EL (cell line): ENCODE data around the gene C1orf141.
"Not testable (repeated sequence)": the region's sequence is repeated elsewhere in the genome, so short reads cannot be mapped to it uniquely, and the experiment has no call there.

Source experiments
- DNase-seq: peaks from one replicate; pipeline ENCODE4 v3.0.0-alpha.2; 2016

C1orf141 gene

DNA sequence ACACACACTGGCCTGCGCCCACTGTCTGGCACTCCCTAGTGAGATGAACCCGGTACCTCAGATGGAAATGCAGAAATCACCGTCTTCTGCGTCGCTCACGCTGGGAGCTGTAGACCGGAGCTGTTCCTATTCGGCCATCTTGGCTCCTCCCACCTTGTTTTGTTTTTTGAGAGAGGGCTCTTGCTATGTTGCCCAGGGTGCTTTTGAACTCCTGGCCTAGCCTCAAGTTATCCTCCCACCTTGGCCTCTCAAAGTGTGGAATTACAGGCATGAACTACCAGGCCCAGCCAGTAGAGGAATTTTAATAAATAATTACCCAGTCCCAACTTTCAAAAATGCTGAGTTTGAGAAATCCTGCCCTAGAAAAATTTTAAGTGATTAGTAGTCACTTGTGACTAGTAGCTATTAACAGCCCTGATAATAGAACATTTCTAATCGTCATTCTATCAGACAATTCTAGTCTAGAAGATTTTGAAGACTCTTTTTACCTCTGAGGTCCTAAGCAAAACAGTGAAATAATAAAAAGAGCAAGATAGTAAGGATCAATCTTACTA, 49.9 kb downstream of the C1orf141 start:
- DNase-seq: no peak

DNA sequence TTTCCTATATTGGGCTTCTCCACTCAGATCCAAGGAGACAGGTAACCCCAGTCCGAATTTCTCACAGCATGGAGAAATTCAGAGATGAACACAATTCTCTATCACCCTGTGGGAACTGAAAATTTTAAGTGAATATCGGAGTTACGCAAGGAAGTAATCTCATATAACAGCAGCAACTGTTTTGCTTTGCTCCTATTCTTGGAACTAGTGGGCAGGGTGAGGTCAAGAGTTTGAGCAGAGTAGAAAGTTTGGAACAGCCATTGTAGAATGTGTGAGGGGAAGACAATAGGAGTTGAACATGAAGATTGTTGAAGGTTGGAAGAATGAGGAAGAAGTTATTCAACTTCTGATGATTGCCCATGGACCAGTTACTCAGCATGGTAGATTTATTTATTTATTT, 56.5 kb downstream of the C1orf141 start:
- no peak for DNase-seq

DNA sequence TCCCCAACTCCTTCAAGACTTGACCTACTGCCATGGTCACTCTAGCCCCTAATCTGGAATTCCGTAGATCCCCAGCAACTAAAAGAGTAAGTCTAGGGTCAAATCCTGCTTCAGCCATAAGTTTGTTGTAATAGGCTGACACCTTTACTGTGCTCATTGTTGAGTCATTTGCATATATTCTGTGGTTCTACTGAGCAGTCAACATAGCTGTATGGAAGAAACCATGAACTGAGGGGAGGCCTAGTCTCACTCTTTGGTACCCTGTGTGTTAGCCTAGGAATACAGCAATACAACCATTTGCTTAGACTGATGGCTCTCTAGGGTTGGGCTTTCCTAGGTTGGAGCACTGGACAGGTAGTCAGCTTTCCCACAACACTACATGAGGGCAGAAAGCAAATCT, 57.2 kb downstream of the C1orf141 start:
- DNase-seq: no peak

DNA sequence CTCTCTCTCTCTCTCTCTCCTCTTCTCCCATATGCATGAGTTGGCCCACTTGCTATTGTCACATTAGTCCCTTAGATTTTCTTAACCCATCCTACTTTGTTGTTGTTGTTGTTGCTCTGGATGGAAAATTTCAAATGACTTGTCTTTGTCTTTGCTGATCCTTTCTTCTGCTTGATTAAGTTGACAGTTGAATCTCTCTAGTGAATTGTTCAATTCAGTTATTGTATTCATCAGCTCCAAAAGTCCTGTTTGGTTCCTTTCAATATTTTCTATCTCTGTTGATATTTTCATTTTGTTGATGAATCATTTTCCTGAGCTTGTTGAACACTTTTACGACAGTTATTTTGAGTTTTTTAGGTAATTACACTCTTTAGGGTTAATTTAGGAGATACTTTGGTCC, 62.0 kb downstream of the C1orf141 start:
- DNase-seq: no peak

DNA sequence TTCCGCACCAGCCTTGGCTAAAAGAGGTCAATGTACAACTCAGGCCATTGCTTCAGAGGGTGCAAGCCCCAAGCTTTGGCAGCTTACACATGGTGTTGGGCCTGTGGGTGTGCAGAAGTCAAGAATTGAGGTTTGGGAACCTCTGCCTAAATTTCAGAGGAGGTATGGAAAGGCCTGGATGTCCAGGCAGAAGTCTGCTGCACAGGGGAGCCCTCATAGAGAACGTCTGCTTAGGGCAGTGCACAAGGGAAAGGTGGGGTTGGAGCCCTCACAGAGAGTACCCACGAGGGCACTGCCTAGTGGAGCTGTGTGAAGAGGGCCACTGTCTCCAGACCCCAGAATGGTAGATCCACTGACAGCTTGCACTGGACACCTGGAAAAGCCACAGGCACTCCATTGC, 67.1 kb downstream of the C1orf141 start:
- not testable (repeated sequence) for DNase-seq

DNA sequence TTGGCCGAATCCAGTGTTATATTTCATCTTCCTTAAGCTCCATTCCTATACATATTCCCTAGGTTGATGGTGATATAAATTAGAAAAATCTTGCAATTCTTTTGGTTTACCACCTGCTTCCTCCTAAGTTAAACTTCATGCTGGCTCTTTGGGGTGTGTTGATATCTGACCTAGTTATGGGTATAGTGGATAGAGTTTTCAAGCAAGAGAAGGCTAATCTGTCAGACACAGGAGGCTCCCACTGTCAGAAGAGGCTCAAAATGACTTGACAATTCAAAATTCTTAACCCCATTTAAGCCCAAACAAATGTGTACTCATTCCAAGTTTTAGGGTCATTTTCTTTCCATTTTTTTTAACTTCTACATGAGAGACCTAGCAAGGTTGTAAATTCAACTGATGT, 72.4 kb downstream of the C1orf141 start:
- no peak for DNase-seq

DNA sequence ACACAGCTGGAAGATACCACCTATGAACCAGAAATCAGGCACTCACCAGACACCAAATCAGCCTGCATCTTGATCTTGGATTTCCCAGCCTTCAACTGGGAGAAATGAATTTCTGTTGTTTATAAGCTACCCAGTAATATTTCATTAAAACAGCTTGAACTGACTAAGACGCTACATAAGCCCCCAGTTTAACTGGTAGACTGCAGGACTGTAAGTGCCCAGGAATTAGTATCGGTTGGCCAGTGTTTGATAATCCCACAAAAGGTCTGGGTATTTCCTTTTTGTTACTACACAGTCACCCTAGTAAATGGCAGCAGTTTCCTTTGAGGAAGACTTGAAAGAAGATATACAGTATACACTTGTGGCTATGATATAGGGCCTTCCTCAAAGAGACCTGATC, 73.5 kb downstream of the C1orf141 start:
- peak; percentile 17 for DNase-seq

DNA sequence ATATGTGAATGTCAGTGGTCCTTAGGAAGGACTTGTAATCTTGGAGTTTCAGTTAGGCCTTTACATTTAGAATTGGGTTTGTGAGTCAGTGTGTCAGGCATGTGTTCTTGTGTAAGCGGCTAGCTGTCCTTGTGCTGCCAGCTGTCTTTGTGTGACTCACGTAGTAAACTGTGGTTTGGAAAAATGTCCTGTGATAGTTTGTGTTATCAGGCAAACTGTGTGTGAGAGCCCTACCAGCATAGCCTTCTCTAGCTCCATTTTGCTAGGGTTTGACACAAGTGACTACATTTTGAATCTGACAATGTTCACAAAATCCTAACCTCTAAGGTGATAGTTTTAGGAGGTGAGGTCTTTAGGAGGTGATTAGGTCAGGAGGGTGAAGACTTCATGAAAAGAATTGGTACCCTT, 74.0 kb downstream of the C1orf141 start:
- DNase-seq: peak; percentile 98

DNA sequence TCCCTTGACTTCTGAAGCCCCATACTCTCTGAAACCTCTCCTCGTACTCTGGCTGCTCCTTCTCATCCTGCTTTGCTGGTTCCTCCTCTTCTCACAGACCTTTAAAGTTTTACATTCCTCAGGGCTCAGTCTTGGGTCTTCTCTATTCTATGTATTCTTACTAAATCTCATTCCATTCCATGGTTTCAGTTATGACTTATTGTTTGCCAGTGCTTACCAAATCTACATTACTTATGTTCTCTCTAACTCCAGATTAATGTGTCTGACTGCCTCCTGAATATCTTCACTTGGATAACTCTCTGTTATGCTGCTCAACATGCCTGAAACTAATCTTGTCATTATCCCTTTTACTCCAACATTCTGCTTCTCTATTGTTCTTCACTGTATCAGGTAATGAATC, 75.4 kb downstream of the C1orf141 start:
- peak; percentile 15 for DNase-seq

DNA sequence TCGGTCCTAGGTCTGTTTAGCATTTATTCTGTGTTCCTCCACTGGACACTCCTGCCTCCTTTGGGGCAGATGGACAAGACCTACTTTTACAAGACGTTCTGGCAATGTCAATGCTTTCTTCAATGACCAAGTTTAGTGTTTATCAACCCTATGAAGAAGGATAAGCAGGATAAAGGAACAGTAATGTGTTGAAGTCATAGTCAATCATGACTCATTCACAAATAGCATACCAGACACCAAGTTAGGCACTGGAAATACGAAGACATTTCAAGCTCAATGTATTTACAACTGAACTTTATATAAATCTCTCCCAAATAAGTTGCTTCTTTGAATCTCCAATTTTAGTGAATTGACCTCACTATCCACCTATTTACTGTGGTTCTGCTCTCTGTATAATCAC, 76.0 kb downstream of the C1orf141 start:
- peak; percentile 38 for DNase-seq

DNA sequence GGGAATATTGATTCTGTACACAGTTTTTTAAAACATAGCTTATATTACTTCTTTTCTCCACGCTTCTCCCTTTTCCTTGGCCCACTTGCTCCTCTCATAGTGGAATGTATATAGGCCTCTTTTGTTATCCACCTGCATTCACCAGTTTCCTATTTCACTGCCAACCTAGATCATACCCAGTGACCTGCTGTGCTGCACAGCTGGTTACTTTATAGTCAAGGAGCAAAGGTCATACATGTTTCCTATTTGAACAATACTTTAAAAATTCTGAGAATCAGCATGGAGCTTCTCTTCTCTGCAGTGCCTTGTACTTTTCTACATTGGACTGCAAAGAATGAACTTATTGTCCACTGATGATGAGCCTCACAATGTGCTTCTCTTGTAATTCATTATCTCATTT, 76.5 kb downstream of the C1orf141 start:
- DNase-seq: no peak

DNA sequence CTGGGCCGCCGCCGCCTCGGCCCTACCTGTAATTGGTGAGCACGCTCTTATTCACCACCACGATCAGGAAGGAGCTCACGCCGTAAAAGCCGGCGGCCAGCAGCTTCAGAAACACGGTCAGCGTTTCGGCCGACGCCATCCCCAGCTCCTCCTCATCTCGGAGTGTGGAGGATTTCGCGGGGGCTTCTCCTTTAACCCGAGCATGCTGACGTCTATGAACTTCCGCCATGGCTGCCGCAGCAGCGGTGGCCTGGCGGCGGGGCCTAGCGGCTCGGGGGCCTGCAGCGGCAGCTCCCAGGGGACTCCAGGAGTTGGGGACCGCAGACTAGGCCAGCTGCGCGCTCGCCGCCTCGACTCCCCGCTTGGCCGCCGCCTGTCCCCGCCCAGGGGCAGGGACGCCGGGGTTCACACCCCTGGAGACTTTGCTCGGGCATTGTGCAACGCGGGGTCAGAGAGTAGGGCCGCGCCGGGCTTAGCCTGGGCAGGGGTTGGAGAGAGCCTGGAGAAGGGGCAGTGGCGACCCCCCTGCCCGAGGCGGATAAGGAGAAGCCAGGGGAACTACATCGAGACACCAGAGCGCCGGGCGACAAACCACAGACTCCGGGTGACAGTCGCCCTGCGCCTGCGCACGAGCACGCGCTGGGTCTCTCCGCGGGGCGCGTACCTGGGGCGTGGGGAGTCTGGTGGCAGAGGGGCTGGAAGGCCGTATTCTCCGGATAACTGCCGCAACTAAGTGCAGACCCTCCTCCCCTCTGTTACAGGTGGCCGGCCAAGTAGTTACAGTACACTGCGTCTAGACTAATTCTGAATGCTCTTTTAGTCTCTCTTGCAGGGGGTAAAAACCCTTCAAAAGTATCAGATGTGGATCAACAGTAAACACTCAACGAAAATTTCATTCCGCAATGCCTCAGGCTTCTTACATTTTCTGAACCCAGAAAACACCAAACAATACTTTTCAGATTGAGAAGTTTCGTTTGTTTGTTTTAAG, 80.7 kb downstream of the C1orf141 start, which contains the start of gene SLC35D1:
Gene SLC35D1, minus strand, starts transcription at position 364 of the 988 bp plus-strand sequence. Its CDS starts 135 bp downstream, at position 229.
- DNase-seq: peak; percentile 68

DNA sequence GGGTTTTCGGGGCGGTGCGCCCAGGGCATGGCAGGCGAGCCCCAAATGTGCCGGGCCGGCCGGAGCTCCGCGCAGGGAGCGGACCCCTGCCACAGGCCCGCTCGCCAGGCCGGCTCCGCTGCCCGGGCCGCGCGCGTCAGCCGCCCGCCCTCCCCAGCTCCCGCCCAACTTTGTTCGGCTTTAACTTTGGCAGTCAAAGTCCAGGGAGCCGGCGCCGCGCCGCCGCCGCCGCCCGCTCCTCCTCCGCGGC, 81.3 kb downstream of the C1orf141 start:
- no peak for DNase-seq

DNA sequence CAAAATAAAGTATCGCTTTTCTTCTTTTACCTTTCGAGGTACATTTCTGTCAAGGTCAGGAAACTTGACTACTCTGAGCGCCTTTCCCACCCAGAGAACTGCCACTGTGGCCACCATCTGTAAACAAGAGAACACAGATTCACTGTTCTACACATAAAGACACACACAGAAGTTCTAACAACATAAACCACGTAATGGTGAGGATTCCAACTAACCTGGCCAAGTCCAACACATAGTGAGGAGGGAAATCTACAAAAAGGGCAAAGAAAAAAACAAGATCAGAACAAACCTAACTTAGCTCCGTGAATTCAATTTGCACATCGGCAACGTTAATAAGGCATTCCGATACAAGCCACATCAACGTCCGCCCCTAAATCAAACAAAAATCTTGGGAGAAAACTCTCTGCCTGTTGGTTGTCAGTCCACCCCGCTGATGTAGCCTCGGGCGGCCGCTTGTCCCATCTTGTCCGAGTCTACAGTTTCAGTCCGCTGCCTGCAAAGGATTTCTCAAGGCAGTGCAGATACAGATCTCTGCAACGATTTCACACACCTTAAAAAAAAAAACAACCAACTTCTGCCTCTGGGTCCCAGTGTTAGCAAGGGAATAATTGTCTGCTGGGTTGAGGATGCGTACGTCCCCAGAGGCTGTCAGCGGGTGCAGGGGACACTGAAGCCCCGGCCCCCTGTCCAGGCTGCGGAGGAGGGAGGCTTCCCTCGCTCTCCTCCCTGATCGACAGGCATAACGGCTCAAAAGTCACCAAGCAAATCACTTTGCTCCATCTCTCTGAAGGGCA, 81.8 kb downstream of the C1orf141 start:
- DNase-seq: peak; percentile 65

DNA sequence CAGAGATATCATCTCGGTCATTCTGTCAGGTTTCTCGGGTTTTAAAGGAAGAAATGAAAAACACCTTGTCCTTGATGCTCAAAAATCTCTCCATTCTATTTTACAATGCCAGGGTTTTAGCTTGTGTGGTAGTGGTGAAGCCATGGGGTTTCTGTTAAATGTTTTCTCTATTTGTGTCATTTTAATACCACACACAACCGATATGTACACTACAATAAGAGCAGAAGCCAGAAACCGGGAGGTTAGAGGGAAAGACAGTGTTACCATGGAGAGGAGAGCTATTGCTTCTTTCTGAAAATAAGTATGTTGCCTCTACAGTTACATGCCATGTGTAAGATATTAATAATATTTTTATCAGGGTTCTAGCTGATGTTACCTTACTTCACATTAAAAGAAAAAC, 83.6 kb downstream of the C1orf141 start:
- DNase-seq: no peak

DNA sequence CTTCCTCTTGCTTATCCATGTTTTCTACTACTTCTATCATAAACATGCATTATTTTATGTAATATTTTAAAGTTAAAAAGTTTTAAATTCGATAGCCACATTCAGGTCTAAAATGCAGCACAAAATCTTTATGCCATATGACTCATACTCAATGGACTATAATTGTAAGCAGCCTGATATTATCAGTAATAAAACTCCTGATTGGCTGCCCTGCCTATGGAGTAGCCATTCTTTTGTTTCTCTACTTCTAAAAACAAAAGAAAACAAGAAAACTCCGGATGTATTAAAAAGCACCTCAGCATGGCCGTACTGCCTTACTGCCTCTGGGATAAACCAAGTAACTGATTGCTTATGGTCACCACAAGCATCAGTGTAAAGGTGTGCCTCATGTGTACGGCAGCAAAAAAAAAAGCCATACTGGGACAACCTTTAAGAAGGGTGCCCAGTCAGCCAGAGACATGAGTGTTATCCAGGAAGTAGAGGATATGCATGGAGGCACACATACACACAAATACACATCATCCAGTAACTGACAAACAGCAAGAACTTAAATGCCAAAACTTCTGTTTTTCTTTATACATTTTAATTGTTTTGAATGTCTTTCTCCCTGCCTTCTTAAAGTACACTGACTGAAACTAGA, 90.0 kb downstream of the C1orf141 start:
- no peak for DNase-seq

DNA sequence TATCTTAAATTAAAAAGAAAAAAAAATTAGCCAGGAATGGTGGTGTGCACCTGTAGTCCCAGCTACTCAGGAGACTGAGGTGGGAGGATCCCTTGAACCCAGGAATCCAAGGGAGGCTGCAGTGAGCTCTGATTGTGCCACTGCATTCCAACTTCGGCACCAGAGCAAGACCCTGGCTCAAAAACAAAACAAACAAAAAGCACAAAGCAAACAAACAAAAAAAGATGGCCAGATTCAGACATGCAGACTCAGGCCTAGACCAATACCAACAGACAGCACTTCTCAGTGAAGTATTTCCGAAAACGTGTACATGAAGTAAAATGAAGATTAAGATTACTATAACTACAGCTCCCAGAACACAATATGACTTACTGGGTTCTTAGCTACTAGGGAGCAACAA, 91.4 kb downstream of the C1orf141 start:
- DNase-seq: no peak
